HepG2 (cell line): Measurements from ENCODE around the gene NOTCH2. TPM values are rescaled to one million over a fixed set of nuclear protein-coding genes. Genes with fewer than 3 reads are reported as not detected.

ENCODE experiments used
- ATAC-seq: fragments of 200-7000 bp; cut with Tn5 transposase; 3 replicates; pipeline ENCODE4 v1.9.1; 2020; ENCODE audit warnings: mild to moderate bottlenecking, moderate library complexity
- BruUV-seq: library from RNA; stranded (reverse); fragments of 400-500 nt; replicated peaks from 2 replicates; lab custom pipeline; 2021; lab: Mats Ljungman, UMichigan
- CTCF ChIA-PET: fragments of 300-600 bp; formaldehyde crosslinking; extraction: SDS; loops from one replicate; lab custom pipeline; 2021; ENCODE audit warnings: low total read pairs, inconsistent platforms, low intra/inter-chr PET ratio; lab: Yijun Ruan, JAX
- POLR2A ChIA-PET: fragments of 350-600 bp; sonication (Branson Sonifier 250); formaldehyde crosslinking; loops from one replicate; lab custom pipeline; 2020; ENCODE audit warnings: antibody characterized with exemption, inconsistent platforms; lab: Yijun Ruan, JAX
- DNase-seq: peaks from one replicate; pipeline ENCODE4 v3.0.0-alpha.2; 2015; ENCODE audit warnings: low spot score
- FAIRE-seq: peaks from 3 replicates; lab custom pipeline; 2011; peaks lifted over from hg19 to GRCh38; lab: Jason Lieb, UNC
- H2AFZ ChIP-seq: one replicate; pipeline ENCODE4 v1.6.1; 2011; ENCODE audit warnings: low read length, inconsistent platforms
- H3K27ac ChIP-seq: fragments of 300-600 bp; 3 replicates; pipeline ENCODE4 v1.8.0; 2011; ENCODE audit warnings: mixed run types, mild to moderate bottlenecking, mixed read lengths, low read length, inconsistent platforms; ENCODE audit not compliant: insufficient read depth; ENCODE audit errors: extremely low read length
- H3K27me3 ChIP-seq, 2 experiments: fragments of 200-600 bp in 1 of 2; 2 replicates in 1 of 2; 3 replicates in 1 of 2; pipeline versions ENCODE4 v1.6.0 to v1.8.0; 2011; ENCODE audit warnings: low read length in 2 of 2, mild to moderate bottlenecking in 2 of 2, moderate library complexity in 2 of 2, inconsistent platforms in 1 of 2; ENCODE audit not compliant: insufficient read depth in 2 of 2, control insufficient read depth in 1 of 2
- H3K36me3 ChIP-seq, 2 experiments: fragments of 200-600 bp in 1 of 2; replicated peaks in 1 of 2; 2 replicates in 1 of 2; 3 replicates in 1 of 2; pipeline versions ENCODE4 v1.5.1 to v1.8.0; 2011; ENCODE audit warnings: low read length in 2 of 2, inconsistent platforms in 1 of 2; ENCODE audit not compliant: insufficient read depth in 2 of 2, control insufficient read depth in 1 of 2
- H3K4me1 ChIP-seq: 2 replicates; pipeline ENCODE4 v1.5.1; 2012; ENCODE audit warnings: low read length, inconsistent platforms; ENCODE audit not compliant: insufficient read depth
- H3K4me2 ChIP-seq: 2 replicates; pipeline ENCODE4 v1.6.0; 2011; ENCODE audit warnings: low read depth, low read length, inconsistent platforms
- H3K4me3 ChIP-seq, 3 experiments: fragments of 200-600 bp in 1 of 3; sonication (generic), shearing (Covaris generic) in 1 of 3; replicated peaks in 1 of 3; 2 replicates each; pipeline ENCODE4 v1.5.1; 2011 to 2016; ENCODE audit warnings: low read length in 3 of 3, inconsistent platforms in 2 of 3, low read depth in 2 of 3, mild to moderate bottlenecking in 2 of 3, control low read depth in 1 of 3, mixed read lengths in 1 of 3; ENCODE audit not compliant: insufficient read depth in 1 of 3
- H3K79me2 ChIP-seq: one replicate; pipeline ENCODE4 v1.6.1; 2011; ENCODE audit warnings: low read length, inconsistent platforms; ENCODE audit not compliant: insufficient read depth
- H3K9ac ChIP-seq: 2 replicates; pipeline ENCODE4 v1.6.0; 2011; ENCODE audit warnings: mild to moderate bottlenecking, low read depth, low read length, inconsistent platforms; ENCODE audit not compliant: insufficient read depth
- H3K9me3 ChIP-seq: 2 replicates; pipeline ENCODE4 v1.5.1; 2012; ENCODE audit warnings: mild to moderate bottlenecking, low read length
- H4K20me1 ChIP-seq: 2 replicates; pipeline ENCODE4 v1.6.0; 2011; ENCODE audit warnings: inconsistent platforms, mild to moderate bottlenecking, low read length, moderate library complexity; ENCODE audit not compliant: insufficient read depth
- E2F5 ChIP-seq: sonication (generic); formaldehyde crosslinking; conservative IDR thresholded peaks from 2 replicates; pipeline ENCODE4 v1.4.0; 2020; ENCODE audit warnings: missing genetic modification reagents
- JDP2 ChIP-seq: sonication (generic); formaldehyde crosslinking; IDR thresholded peaks from 2 replicates; pipeline ENCODE4 v1.8.1; 2022; ENCODE audit warnings: missing genetic modification reagents, borderline replicate concordance
- KDM2A ChIP-seq: sonication (generic); formaldehyde crosslinking; IDR thresholded peaks from 2 replicates; pipeline ENCODE4 v1.4.0; 2020; ENCODE audit warnings: low read depth, missing genetic modification reagents, borderline replicate concordance
- MEIS2 ChIP-seq: sonication (generic); formaldehyde crosslinking; IDR thresholded peaks from 2 replicates; pipeline ENCODE4 v1.9.0; 2021; ENCODE audit warnings: mild to moderate bottlenecking, missing genetic modification reagents
- SIX1 ChIP-seq: sonication (generic); formaldehyde crosslinking; IDR thresholded peaks from 2 replicates; pipeline ENCODE4 v1.4.0; 2020; ENCODE audit warnings: missing genetic modification reagents, borderline replicate concordance
- TMF1 ChIP-seq: sonication (generic); formaldehyde crosslinking; IDR thresholded peaks from 2 replicates; pipeline ENCODE4 v1.8.1; 2022; ENCODE audit warnings: low read depth, missing genetic modification reagents
- ZBTB21 ChIP-seq: sonication (generic); formaldehyde crosslinking; IDR thresholded peaks from 2 replicates; pipeline ENCODE4 v1.4.0; 2020; ENCODE audit warnings: missing genetic modification reagents
- ZNF263 ChIP-seq: sonication (generic); formaldehyde crosslinking; IDR thresholded peaks from 2 replicates; pipeline ENCODE4 v1.4.0; 2020; ENCODE audit warnings: missing genetic modification reagents
- ZNF563 ChIP-seq: sonication (generic); formaldehyde crosslinking; IDR thresholded peaks from 2 replicates; pipeline ENCODE4 v1.8.0; 2022; ENCODE audit warnings: mild to moderate bottlenecking, moderate library complexity, missing genetic modification reagents
- ZNF567 ChIP-seq: sonication (generic); formaldehyde crosslinking; IDR thresholded peaks from 2 replicates; pipeline ENCODE4 v1.8.1; 2023; ENCODE audit warnings: mild to moderate bottlenecking, missing genetic modification reagents, borderline replicate concordance
- ZNF775 ChIP-seq: sonication (generic); formaldehyde crosslinking; IDR thresholded peaks from 2 replicates; pipeline ENCODE4 v1.4.0; 2020; ENCODE audit warnings: missing genetic modification reagents, mild to moderate bottlenecking, moderate library complexity, borderline replicate concordance
- WGBS: methylation state at CpG from one replicate; pipeline ENCODE4 v1.1.6; 2017; ENCODE audit warnings: low lambda C conversion rate; 5-methylcytosine and 5-hydroxymethylcytosine counted together
- in situ Hi-C: cut with HindIII; loops from 2 replicates; pipeline ENCODE4 v1.10.0; 2017; ENCODE audit warnings: low pct_unique_long_range_greater_than_20kb; ENCODE audit not compliant: extremely low pct_ligation_motif_present
- intact Hi-C: fragments of 100-400 bp; cut with micrococcal nuclease; formaldehyde crosslinking; loops from one replicate; pipeline ENCODE4 v1.10.0; 2022; ENCODE audit not compliant: unreplicated experiment
- polyA plus RNA-seq, 8 experiments: library from polyadenylated mRNA; depleted of rRNA in 3 of 8; stranded (reverse) in 7 of 8; unstranded in 1 of 8; fragments of >200 nt; fragmentation: Illumina TruSeq in 4 of 8; extraction: Trizol in 4 of 8; gene quantifications; 2 replicates each; pipeline versions ENCODE4 v1.2.1 to v1.2.3, GENCODE V29; 2011 to 2016; ENCODE audit warnings: low read depth in 4 of 8, missing spikeins in 1 of 8, mixed read lengths in 1 of 8; ENCODE audit not compliant: insufficient read depth in 1 of 8
- total RNA-seq, 5 experiments: library from RNA; depleted of rRNA; stranded (reverse); fragments of >200 nt; fragmentation: Illumina TruSeq; extraction: Trizol; gene quantifications; 2 replicates each; pipeline ENCODE4 v1.2.3, GENCODE V29; 2016; ENCODE audit warnings: low read depth in 1 of 5
- TF ChIP-seq, protein P1 (sequence below): sonication (generic); formaldehyde crosslinking; IDR thresholded peaks from 2 replicates; pipeline ENCODE4 v1.4.0; 2020; ENCODE audit warnings: missing genetic modification reagents, borderline replicate concordance
- TF ChIP-seq, protein P2 (sequence below): sonication (generic); formaldehyde crosslinking; IDR thresholded peaks from 2 replicates; pipeline ENCODE4 v1.4.0; 2020; ENCODE audit warnings: missing genetic modification reagents
- TF ChIP-seq, protein P3 (sequence below): sonication (generic); formaldehyde crosslinking; IDR thresholded peaks from 2 replicates; pipeline ENCODE4 v1.5.0; 2020; ENCODE audit warnings: missing genetic modification reagents

The NOTCH2 gene
- total and polyA plus RNA-seq, 2 of the 13 experiments (the other 11 are each of a cell fraction or from before 2014, with no cell fraction given), result 4.0 to 11.4 TPM

DNA sequence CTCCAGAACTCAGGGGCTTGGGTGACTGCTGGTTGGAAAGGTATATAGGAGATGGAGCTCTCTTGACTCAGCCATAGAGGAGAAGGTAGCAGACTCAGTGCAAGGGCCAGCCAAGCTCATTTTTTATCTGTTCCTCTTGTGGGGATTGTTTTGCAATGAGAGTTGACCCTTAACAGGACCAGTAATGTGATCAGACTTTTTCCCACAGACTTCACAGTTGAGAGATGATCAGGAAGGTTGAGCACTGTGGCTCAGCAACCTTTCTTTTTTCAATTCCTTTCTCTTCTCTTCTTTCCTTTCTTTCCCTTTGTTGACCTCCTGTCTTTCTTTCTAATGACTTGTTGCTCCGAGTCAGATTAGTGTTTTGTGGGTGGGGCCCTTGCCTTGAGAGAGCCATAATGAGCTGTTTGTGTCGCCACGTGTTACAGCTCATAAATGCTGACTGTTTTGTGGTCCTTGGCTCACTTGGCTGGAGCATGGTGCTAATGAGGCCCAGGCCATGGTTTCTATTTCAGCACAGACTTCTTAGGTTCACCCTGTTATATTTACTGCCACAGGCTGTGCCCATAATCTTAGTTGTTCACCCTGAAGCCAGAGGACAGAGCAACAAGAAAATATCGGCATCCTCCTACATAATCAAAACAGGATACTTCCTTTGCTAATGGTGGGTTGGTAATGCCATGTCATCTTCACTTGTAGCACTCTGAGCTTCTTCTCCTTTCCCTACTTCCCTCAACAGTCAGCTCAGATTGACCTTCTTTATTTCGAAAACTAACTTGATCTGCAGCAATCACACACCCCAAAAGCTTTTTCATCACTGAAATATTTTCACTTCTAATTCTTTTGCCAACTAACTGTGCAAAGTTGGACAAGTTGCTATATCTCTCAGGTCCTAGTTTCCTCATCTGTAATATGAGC, 187.1 kb downstream of the NOTCH2 start:
- Histone ChIP-seq H3K4me3 (no peak overlapping the region), H3K9me3 (no peaks in the 10 kb centered on the region), H3K9ac (no peak overlapping the region), H4K20me1 (no peaks in the 10 kb centered on the region), H3K4me2 (no peak overlapping the region), H3K4me1 (no peaks in the 10 kb centered on the region), H3K79me2 (no peaks in the 10 kb centered on the region), H3K27me3 (peaks cover 0 to 13% of the 10 kb centered on the region in 2 experiments; a peak in 3 of 5 replicates), H2AFZ (no peak overlapping the region), H3K36me3 (no peaks in the 10 kb centered on the region), H3K27ac (no peak overlapping the region)
- TF ChIP-seq ZBTB21 (CRISPR knock-in tag) (no peak), JDP2 (CRISPR knock-in tag) (no peak), KDM2A (CRISPR knock-in tag) (no peak), E2F5 (CRISPR knock-in tag) (no peak), SIX1 (CRISPR knock-in tag) (no peak), MEIS2 (no peak), ZNF567 (CRISPR knock-in tag) (no peak), ZNF775 (CRISPR knock-in tag) (no peak), TMF1 (CRISPR knock-in tag) (no peak), ZNF563 (no peak), ZNF263 (no peak)
- TF ChIP-seq, protein P1, sequence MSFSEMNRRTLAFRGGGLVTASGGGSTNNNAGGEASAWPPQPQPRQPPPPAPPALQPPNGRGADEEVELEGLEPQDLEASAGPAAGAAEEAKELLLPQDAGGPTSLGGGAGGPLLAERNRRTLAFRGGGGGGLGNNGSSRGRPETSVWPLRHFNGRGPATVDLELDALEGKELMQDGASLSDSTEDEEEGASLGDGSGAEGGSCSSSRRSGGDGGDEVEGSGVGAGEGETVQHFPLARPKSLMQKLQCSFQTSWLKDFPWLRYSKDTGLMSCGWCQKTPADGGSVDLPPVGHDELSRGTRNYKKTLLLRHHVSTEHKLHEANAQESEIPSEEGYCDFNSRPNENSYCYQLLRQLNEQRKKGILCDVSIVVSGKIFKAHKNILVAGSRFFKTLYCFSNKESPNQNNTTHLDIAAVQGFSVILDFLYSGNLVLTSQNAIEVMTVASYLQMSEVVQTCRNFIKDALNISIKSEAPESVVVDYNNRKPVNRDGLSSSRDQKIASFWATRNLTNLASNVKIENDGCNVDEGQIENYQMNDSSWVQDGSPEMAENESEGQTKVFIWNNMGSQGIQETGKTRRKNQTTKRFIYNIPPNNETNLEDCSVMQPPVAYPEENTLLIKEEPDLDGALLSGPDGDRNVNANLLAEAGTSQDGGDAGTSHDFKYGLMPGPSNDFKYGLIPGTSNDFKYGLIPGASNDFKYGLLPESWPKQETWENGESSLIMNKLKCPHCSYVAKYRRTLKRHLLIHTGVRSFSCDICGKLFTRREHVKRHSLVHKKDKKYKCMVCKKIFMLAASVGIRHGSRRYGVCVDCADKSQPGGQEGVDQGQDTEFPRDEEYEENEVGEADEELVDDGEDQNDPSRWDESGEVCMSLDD (CRISPR knock-in tag), result no peak
- TF ChIP-seq, protein P2, sequence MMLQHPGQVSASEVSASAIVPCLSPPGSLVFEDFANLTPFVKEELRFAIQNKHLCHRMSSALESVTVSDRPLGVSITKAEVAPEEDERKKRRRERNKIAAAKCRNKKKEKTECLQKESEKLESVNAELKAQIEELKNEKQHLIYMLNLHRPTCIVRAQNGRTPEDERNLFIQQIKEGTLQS (CRISPR knock-in tag), result no peak
- TF ChIP-seq, protein P3, sequence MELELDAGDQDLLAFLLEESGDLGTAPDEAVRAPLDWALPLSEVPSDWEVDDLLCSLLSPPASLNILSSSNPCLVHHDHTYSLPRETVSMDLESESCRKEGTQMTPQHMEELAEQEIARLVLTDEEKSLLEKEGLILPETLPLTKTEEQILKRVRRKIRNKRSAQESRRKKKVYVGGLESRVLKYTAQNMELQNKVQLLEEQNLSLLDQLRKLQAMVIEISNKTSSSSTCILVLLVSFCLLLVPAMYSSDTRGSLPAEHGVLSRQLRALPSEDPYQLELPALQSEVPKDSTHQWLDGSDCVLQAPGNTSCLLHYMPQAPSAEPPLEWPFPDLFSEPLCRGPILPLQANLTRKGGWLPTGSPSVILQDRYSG (CRISPR knock-in tag), result no peak
- intact Hi-C loops (no loop called here), in situ Hi-C loops (no loop called here)
- ChIA-PET CTCF (no interaction called here), POLR2A (no interaction called here)
- DNase-seq (no peak), FAIRE-seq (no peak), ATAC-seq (no peak)
- WGBS, result 35% methylated on average over 5 of the region's 5 CpGs
- no TSS peak for BruUV-seq
